ENCODE measurements around the gene NOSTRIN.

NOSTRIN gene

DNA sequence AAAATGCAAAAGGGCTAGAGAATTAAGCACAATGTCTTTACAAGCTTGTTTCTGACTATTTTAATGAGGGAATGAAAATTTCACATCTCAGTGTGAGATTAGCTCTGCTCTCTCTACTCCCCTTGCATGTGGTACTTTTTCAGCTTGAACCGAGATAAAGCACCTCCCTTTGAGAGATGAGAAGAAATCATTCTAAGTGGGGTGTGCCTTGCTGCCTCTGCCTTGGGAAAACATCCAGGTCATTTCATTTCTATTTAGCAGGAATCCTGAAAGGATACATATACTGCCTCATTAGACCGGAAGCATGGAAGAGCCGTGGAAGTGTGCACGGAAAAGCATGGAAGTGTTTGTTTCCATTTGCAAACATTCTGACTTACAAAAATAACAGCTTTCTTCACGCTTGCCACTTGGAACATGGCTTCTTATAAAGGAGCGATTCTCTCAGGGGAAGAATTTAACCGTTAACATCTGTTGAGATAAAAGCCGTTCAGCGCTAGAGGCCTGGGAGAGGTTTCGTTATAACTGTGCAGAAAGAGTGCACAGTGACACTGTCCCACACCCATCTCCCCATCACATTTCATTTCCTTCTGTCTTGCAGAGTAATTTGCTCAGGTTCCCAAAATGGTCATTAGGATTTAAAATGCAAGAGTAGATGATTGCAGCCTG, 16.7 kb downstream of the NOSTRIN start:
- DNase-seq (ENCODE audit: low read depth in 1 of 2, low spot score in 1 of 2), result no peak

DNA sequence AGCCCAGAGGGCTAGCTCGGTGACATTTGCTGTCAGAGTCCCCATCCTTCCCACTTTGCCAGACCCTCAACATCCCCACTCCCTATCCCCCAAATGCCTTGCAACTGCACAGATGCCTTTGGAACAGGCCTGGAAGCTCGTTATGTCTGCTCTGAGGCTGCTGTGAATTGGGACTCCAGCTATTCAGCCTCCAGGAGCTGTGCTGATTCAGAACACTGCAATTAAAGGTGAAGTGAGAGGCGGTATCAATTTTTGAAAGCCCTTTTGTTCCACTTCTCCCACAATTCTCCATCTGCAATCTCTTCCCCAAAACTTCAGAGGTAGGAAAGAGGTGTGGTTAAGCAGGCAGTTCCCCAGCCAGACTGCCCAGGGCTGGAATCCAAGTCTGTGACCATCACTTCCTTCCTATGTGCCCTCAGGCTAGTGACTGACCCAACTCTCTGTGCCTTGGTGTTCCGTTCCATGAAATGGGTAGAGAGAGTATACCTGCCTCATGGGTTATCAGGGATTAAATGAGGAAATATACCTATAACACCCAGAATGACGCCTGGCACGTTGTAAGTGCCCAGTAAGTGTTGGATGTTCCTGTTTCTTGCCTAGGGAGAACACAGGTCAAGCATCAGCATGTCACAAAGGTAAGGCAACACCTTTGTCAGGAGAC, 17.5 kb downstream of the NOSTRIN start:
- no peak for DNase-seq (ENCODE audit: low read depth in 1 of 2, low spot score in 1 of 2)
- no peak overlapping the region for H3K27ac ChIP-seq (replicated peaks)
- H3K4me3 ChIP-seq (replicated peaks; ENCODE audit: insufficient read depth, low read length), result no peak overlapping the region
- H3K27me3 ChIP-seq (ENCODE audit: insufficient read depth, poor library complexity, severe bottlenecking), result no peaks in the 10 kb centered on the region
- TF ChIP-seq, protein P1, sequence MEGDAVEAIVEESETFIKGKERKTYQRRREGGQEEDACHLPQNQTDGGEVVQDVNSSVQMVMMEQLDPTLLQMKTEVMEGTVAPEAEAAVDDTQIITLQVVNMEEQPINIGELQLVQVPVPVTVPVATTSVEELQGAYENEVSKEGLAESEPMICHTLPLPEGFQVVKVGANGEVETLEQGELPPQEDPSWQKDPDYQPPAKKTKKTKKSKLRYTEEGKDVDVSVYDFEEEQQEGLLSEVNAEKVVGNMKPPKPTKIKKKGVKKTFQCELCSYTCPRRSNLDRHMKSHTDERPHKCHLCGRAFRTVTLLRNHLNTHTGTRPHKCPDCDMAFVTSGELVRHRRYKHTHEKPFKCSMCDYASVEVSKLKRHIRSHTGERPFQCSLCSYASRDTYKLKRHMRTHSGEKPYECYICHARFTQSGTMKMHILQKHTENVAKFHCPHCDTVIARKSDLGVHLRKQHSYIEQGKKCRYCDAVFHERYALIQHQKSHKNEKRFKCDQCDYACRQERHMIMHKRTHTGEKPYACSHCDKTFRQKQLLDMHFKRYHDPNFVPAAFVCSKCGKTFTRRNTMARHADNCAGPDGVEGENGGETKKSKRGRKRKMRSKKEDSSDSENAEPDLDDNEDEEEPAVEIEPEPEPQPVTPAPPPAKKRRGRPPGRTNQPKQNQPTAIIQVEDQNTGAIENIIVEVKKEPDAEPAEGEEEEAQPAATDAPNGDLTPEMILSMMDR (IDR thresholded peaks at IDR 0.05; ENCODE audit: insufficient read depth, low read length), result no peak
- TF ChIP-seq GABPA (IDR thresholded peaks at IDR 0.05; ENCODE audit: low read depth) (no peak), POLR2AphosphoS5 (IDR thresholded peaks at IDR 0.05; ENCODE audit: low read depth) (no peak), SPI1 (IDR thresholded peaks at IDR 0.05; ENCODE audit: borderline replicate concordance, low read depth) (no peak)
- TF ChIP-seq, protein P2, sequence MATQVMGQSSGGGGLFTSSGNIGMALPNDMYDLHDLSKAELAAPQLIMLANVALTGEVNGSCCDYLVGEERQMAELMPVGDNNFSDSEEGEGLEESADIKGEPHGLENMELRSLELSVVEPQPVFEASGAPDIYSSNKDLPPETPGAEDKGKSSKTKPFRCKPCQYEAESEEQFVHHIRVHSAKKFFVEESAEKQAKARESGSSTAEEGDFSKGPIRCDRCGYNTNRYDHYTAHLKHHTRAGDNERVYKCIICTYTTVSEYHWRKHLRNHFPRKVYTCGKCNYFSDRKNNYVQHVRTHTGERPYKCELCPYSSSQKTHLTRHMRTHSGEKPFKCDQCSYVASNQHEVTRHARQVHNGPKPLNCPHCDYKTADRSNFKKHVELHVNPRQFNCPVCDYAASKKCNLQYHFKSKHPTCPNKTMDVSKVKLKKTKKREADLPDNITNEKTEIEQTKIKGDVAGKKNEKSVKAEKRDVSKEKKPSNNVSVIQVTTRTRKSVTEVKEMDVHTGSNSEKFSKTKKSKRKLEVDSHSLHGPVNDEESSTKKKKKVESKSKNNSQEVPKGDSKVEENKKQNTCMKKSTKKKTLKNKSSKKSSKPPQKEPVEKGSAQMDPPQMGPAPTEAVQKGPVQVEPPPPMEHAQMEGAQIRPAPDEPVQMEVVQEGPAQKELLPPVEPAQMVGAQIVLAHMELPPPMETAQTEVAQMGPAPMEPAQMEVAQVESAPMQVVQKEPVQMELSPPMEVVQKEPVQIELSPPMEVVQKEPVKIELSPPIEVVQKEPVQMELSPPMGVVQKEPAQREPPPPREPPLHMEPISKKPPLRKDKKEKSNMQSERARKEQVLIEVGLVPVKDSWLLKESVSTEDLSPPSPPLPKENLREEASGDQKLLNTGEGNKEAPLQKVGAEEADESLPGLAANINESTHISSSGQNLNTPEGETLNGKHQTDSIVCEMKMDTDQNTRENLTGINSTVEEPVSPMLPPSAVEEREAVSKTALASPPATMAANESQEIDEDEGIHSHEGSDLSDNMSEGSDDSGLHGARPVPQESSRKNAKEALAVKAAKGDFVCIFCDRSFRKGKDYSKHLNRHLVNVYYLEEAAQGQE (IDR thresholded peaks at IDR 0.05; ENCODE audit: insufficient replicate concordance, low read depth), result no peak

More for the DNA sequence above, 16.7 kb downstream of the NOSTRIN start:
- Histone ChIP-seq H3K27ac (replicated peaks) (no peak overlapping the region), H3K4me3 (replicated peaks; ENCODE audit: insufficient read depth, low read length) (no peak overlapping the region), H3K27me3 (ENCODE audit: insufficient read depth, poor library complexity, severe bottlenecking) (no peaks in the 10 kb centered on the region)
- TF ChIP-seq, protein P2 (IDR thresholded peaks at IDR 0.05; ENCODE audit: insufficient replicate concordance, low read depth), result no peak
- TF ChIP-seq GABPA (IDR thresholded peaks at IDR 0.05; ENCODE audit: low read depth) (no peak), SPI1 (IDR thresholded peaks at IDR 0.05; ENCODE audit: borderline replicate concordance, low read depth) (no peak), POLR2AphosphoS5 (IDR thresholded peaks at IDR 0.05; ENCODE audit: low read depth) (no peak)
- TF ChIP-seq, protein P1 (IDR thresholded peaks at IDR 0.05; ENCODE audit: insufficient read depth, low read length), result no peak

DNA sequence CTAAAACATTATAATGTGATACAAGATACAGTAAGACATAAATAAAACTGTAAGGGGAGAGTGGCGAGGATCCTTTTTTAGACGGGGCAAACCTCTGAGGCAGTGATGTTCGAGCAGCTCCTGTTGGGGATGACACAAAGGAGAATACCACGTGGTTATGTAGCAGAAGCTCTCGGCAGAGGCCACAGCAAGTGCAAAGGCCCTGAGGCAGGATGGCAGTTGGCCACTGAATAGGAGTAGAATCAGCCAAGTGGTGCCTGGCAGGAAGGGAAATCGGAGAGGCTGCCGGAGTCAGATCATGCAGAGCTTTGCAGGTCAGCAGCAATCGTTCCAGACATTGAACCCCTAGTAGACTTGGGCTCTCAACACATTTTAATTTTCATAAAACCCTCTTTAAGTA, 19.1 kb downstream of the NOSTRIN start:
- no peaks in the 10 kb centered on the region for H3K27me3 ChIP-seq (ENCODE audit: insufficient read depth, poor library complexity, severe bottlenecking)
- no peak for DNase-seq (ENCODE audit: low read depth in 1 of 2, low spot score in 1 of 2)
- H3K4me3 ChIP-seq (replicated peaks; ENCODE audit: insufficient read depth, low read length), result no peak overlapping the region
- H3K27ac ChIP-seq (replicated peaks), result no peak overlapping the region
- TF ChIP-seq, protein P2 (IDR thresholded peaks at IDR 0.05; ENCODE audit: insufficient replicate concordance, low read depth), result no peak
- TF ChIP-seq, protein P1 (IDR thresholded peaks at IDR 0.05; ENCODE audit: insufficient read depth, low read length), result no peak
- TF ChIP-seq SPI1 (IDR thresholded peaks at IDR 0.05; ENCODE audit: borderline replicate concordance, low read depth) (no peak), GABPA (IDR thresholded peaks at IDR 0.05; ENCODE audit: low read depth) (no peak), POLR2AphosphoS5 (IDR thresholded peaks at IDR 0.05; ENCODE audit: low read depth) (no peak)

All from HL-60 (cell line).